Fibroblast of lung (primary cell): ENCODE results near the gene IRF7. TPM values are rescaled to one million over a fixed set of nuclear protein-coding genes. Genes with fewer than 3 reads are reported as not detected.

Experiments used
- DNase-seq, 2 donors: peaks; one replicate each; pipeline versions ENCODE4 v3.0.0 to v3.0.0-alpha.2; 2010; ENCODE audit warnings: low read depth in 2 of 2
- H2AFZ ChIP-seq: 2 replicates; pipeline ENCODE4 v1.5.1; 2012; ENCODE audit warnings: low read length, control low read depth, inconsistent platforms
- H3K27ac ChIP-seq: 2 replicates; pipeline ENCODE4 v1.5.1; 2011; ENCODE audit warnings: low read length, control low read depth; ENCODE audit not compliant: insufficient read depth
- H3K27me3 ChIP-seq: 2 replicates; pipeline ENCODE4 v1.5.1; 2011; ENCODE audit warnings: mild to moderate bottlenecking, low read length; ENCODE audit not compliant: control insufficient read depth, insufficient read depth
- H3K36me3 ChIP-seq: 2 replicates; pipeline ENCODE4 v1.5.1; 2011; ENCODE audit warnings: low read length; ENCODE audit not compliant: control insufficient read depth, insufficient read depth
- H3K4me1 ChIP-seq: 2 replicates; pipeline ENCODE4 v1.5.1; 2011; ENCODE audit warnings: low read length; ENCODE audit not compliant: control insufficient read depth, insufficient read depth; ENCODE audit errors: extremely low read depth
- H3K4me2 ChIP-seq: 2 replicates; pipeline ENCODE4 v1.5.1; 2011; ENCODE audit warnings: low read length, control low read depth; ENCODE audit not compliant: insufficient read depth; ENCODE audit errors: extremely low read depth
- H3K4me3 ChIP-seq, 4 experiments: fragments of 200-600 bp in 1 of 4; sonication (generic) in 1 of 4; replicated peaks in 1 of 4; 2 replicates each; pipeline ENCODE4 v1.5.1; 2011 to 2016; ENCODE audit warnings: low read length in 4 of 4, low read depth in 3 of 4, mild to moderate bottlenecking in 3 of 4, control low read depth in 2 of 4, inconsistent platforms in 1 of 4, mixed read lengths in 1 of 4; ENCODE audit not compliant: insufficient read depth in 1 of 4; ENCODE audit errors: control extremely low read depth in 1 of 4
- H3K79me2 ChIP-seq: 2 replicates; pipeline ENCODE4 v1.5.1; 2012; ENCODE audit warnings: mild to moderate bottlenecking, low read length, inconsistent platforms; ENCODE audit not compliant: control insufficient read depth, insufficient read depth
- H3K9ac ChIP-seq: 2 replicates; pipeline ENCODE4 v1.5.1; 2011; ENCODE audit warnings: mild to moderate bottlenecking, low read length, control low read depth; ENCODE audit not compliant: insufficient read depth
- H3K9me3 ChIP-seq: 2 replicates; pipeline ENCODE4 v1.5.1; 2012; ENCODE audit warnings: low read depth, low read length; ENCODE audit not compliant: control insufficient read depth, insufficient read depth
- H4K20me1 ChIP-seq: 2 replicates; pipeline ENCODE4 v1.5.1; 2011; ENCODE audit warnings: low read length; ENCODE audit not compliant: control insufficient read depth, insufficient read depth; ENCODE audit errors: extremely low read depth
- EZH2 ChIP-seq: IDR thresholded peaks from 2 replicates; pipeline ENCODE4 v1.5.1; 2012; ENCODE audit warnings: low read length, control low read depth, mild to moderate bottlenecking; ENCODE audit errors: missing control alignments
- polyA plus RNA-seq, 2 donors: library from polyadenylated mRNA; depleted of rRNA in 1 of 2; stranded (reverse) in 1 of 2; unstranded in 1 of 2; fragments of >200 nt; gene quantifications; 2 replicates each; pipeline ENCODE4 v1.2.1, GENCODE V29; 2011 to 2012; ENCODE audit warnings: missing spikeins in 1 of 2
- total RNA-seq: library from RNA; depleted of rRNA; stranded (reverse); fragments of >200 nt; gene quantifications from 2 replicates; pipeline ENCODE4 v1.2.1, GENCODE V29; 2014
- TF ChIP-seq, protein P1 (sequence below), 2 donors: IDR thresholded peaks in 1 of 2; conservative IDR thresholded peaks in 1 of 2; 1 replicate in 1 of 2; 2 replicates in 1 of 2; pipeline ENCODE4 v1.5.1; 2011 to 2012; ENCODE audit warnings: low read length in 2 of 2, control low read depth in 1 of 2, inconsistent platforms in 1 of 2, low read depth in 1 of 2, mild to moderate bottlenecking in 1 of 2

Gene IRF7
- total and polyA plus RNA-seq, 2 donors (not counting 1 experiment from before 2014, with no cell fraction given): 1.6 to 9.1 TPM

DNA sequence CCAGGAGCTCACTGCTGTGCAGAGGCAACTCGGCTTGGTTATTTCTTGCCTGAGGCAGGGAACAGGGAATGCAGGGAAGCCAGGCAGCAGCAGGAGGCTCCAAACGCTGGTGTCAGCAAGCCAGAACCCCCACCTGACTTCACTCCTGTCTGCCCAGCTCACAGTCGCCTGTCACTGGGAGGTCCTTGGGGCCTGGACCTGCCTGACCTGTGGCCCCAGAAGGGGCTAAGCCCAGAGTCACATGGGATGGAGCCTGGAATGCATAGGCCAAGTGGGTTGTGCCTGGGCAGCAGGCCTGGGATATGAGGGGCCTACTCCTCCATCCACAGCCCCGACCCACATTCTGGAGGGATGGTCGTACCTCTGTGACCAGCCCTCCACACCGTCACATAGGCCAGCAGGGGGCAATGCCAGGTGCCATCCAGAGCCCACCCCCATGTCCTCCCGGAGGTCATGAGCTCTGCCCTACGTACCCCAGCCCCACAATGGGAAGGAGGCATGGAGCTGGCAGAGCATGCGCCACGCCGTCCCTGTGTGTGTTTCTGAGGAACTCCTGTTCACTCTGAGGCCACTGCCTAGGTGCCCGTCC is 49.7 kb downstream of the IRF7 start:
- Histone ChIP-seq H3K9ac (no peak overlapping the region), H3K79me2 (peaks cover 4% of the 10 kb centered on the region), H3K4me1 (peaks cover 2% of the 10 kb centered on the region), H4K20me1 (no peaks in the 10 kb centered on the region), H3K27ac (no peak overlapping the region), H3K36me3 (no peaks in the 10 kb centered on the region), H3K27me3 (no peaks in the 10 kb centered on the region), H3K9me3 (no peaks in the 10 kb centered on the region), H3K4me3 (no peak overlapping the region), H2AFZ (no peak overlapping the region), H3K4me2 (no peak overlapping the region)
- TF ChIP-seq, protein P1, sequence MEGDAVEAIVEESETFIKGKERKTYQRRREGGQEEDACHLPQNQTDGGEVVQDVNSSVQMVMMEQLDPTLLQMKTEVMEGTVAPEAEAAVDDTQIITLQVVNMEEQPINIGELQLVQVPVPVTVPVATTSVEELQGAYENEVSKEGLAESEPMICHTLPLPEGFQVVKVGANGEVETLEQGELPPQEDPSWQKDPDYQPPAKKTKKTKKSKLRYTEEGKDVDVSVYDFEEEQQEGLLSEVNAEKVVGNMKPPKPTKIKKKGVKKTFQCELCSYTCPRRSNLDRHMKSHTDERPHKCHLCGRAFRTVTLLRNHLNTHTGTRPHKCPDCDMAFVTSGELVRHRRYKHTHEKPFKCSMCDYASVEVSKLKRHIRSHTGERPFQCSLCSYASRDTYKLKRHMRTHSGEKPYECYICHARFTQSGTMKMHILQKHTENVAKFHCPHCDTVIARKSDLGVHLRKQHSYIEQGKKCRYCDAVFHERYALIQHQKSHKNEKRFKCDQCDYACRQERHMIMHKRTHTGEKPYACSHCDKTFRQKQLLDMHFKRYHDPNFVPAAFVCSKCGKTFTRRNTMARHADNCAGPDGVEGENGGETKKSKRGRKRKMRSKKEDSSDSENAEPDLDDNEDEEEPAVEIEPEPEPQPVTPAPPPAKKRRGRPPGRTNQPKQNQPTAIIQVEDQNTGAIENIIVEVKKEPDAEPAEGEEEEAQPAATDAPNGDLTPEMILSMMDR (conservative IDR thresholded peaks at IDR 0.05 in 1 of 2, IDR thresholded peaks at IDR 0.05 in 1 of 2; ENCODE audit: low read depth in 1 of 2, low read length in 2 of 2): no peak
- no peak for TF ChIP-seq EZH2
- no peak for DNase-seq

GRCh38 chr11:563812-564578 is 51.8 kb downstream of the IRF7 start:
- no peak for DNase-seq
- Histone ChIP-seq H3K36me3 (no peaks in the 10 kb centered on the region), H2AFZ (no peak overlapping the region), H3K9ac (no peak overlapping the region), H4K20me1 (no peaks in the 10 kb centered on the region), H3K4me2 (no peak overlapping the region), H3K27ac (no peak overlapping the region), H3K4me3 (no peak overlapping the region), H3K9me3 (no peaks in the 10 kb centered on the region), H3K27me3 (no peaks in the 10 kb centered on the region), H3K79me2 (peaks cover 4% of the 10 kb centered on the region), H3K4me1 (peaks cover 4% of the 10 kb centered on the region)
- no peak for TF ChIP-seq EZH2
- TF ChIP-seq, protein P1 (conservative IDR thresholded peaks at IDR 0.05 in 1 of 2, IDR thresholded peaks at IDR 0.05 in 1 of 2; ENCODE audit: low read depth in 1 of 2, low read length in 2 of 2): no peak

DNA sequence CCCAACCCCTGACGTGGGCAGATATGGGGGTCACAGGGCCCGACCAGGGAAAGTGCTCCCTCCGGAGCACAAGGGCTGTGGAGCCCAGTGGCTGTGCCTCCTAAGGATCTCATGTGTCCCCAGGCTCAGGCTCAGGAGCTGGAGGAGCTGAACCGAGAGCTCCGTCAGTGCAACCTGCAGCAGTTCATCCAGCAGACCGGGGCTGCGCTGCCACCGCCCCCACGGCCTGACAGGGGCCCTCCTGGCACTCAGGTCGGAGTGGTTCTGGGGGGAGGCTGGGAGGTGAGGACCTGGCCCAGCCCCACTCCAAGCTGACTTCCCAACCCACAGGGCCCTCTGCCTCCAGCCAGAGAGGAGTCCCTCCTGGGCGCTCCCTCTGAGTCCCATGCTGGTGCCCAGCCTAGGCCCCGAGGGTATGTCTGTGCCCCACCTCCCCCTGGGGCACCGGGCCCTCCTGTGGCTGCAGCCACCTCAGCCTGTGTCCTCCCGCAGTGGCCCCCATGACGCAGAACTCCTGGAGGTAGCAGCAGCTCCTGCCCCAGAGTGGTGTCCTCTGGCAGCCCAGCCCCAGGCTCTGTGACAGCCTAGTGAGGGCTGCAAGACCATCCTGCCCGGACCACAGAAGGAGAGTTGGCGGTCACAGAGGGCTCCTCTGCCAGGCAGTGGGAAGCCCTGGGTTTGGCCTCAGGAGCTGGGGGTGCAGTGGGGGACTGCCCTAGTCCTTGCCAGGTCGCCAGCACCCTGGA is 52.5 kb downstream of the IRF7 start:
- Histone ChIP-seq H3K4me1 (peaks cover 4% of the 10 kb centered on the region), H4K20me1 (no peaks in the 10 kb centered on the region), H3K4me2 (no peak overlapping the region), H3K36me3 (no peaks in the 10 kb centered on the region), H3K9me3 (no peaks in the 10 kb centered on the region), H2AFZ (no peak overlapping the region), H3K27ac (no peak overlapping the region), H3K9ac (no peak overlapping the region), H3K27me3 (no peaks in the 10 kb centered on the region), H3K79me2 (peaks cover 4% of the 10 kb centered on the region), H3K4me3 (no peak overlapping the region)
- DNase-seq: no peak
- no peak for TF ChIP-seq EZH2
- TF ChIP-seq, protein P1 (conservative IDR thresholded peaks at IDR 0.05 in 1 of 2, IDR thresholded peaks at IDR 0.05 in 1 of 2; ENCODE audit: low read depth in 1 of 2, low read length in 2 of 2): no peak
